Stimulated activated CD8-positive, alpha-beta memory T cell treated with anti-CD3 and anti-CD28 coated beads, Interleukin-12 subunit alpha, Interleukin-12 subunit beta, amount 100 ng/mL, for 24 hours (primary cell): ENCODE results near the gene WDR74.
"Not testable (repeated sequence)": the region's sequence is repeated elsewhere in the genome, so short reads cannot be mapped to it uniquely, and the experiment has no call there.

Source experiments
- DNase-seq: peaks from one replicate; pipeline ENCODE4 v3.0.0-alpha.2; 2020; ENCODE audit errors: extremely low read depth

WDR74 gene

GRCh38 chr11:62860835-62861563 lies 21.6 kb upstream of the WDR74 start:
- DNase-seq, result no peak

- DNase-seq, result not testable (repeated sequence)
Measured at GRCh38 chr11:62859281-62859703, 19.9 kb upstream of the WDR74 start.

- no peak for DNase-seq
Measured at GRCh38 chr11:62858201-62858600, 18.8 kb upstream of the WDR74 start.

GRCh38 chr11:62857541-62857982 lies 18.2 kb upstream of the WDR74 start:
- DNase-seq, result no peak

GRCh38 chr11:62856333-62856895 lies 17.0 kb upstream of the WDR74 start:
- DNase-seq, result no peak

- peak; percentile 95 for DNase-seq
Measured at GRCh38 chr11:62855571-62856332, 16.4 kb upstream of the WDR74 start.

GRCh38 chr11:62854825-62855570 lies 15.6 kb upstream of the WDR74 start:
- no peak for DNase-seq

GRCh38 chr11:62854013-62854824 lies 14.8 kb upstream of the WDR74 start:
- no peak for DNase-seq

- DNase-seq, result no peak
Measured at GRCh38 chr11:62853279-62853965, 14.0 kb upstream of the WDR74 start.

GRCh38 chr11:62852523-62853188 lies 13.3 kb upstream of the WDR74 start:
- DNase-seq, result no peak

GRCh38 chr11:62851807-62852522 lies 12.6 kb upstream of the WDR74 start:
- DNase-seq, result no peak

GRCh38 chr11:62850911-62851806 lies 11.8 kb upstream of the WDR74 start:
- DNase-seq, result no peak

- no peak for DNase-seq
Measured at GRCh38 chr11:62847767-62848314, 8.5 kb upstream of the WDR74 start.

- no peak for DNase-seq
Measured at GRCh38 chr11:62846177-62846576, 6.8 kb upstream of the WDR74 start.

GRCh38 chr11:62844154-62844553 lies 4.8 kb upstream of the WDR74 start:
- DNase-seq, result no peak

GRCh38 chr11:62843466-62843865 lies 4.1 kb upstream of the WDR74 start:
- no peak for DNase-seq

- not testable (repeated sequence) for DNase-seq
Measured at GRCh38 chr11:62842891-62843290, 3.5 kb upstream of the WDR74 start.

- DNase-seq, result no peak
Measured at GRCh38 chr11:62842171-62842741, 2.9 kb upstream of the WDR74 start.
